Femur (tissue), 1 donor: ENCODE measurements around the gene LYZ.

Experiments
- DNase-seq: peaks from one replicate; pipeline ENCODE4 v3.0.0-alpha.2; 2017

Gene LYZ

GRCh38 chr12:69389831-69390230 is 41.6 kb downstream of the LYZ start:
- no peak for DNase-seq

DNA sequence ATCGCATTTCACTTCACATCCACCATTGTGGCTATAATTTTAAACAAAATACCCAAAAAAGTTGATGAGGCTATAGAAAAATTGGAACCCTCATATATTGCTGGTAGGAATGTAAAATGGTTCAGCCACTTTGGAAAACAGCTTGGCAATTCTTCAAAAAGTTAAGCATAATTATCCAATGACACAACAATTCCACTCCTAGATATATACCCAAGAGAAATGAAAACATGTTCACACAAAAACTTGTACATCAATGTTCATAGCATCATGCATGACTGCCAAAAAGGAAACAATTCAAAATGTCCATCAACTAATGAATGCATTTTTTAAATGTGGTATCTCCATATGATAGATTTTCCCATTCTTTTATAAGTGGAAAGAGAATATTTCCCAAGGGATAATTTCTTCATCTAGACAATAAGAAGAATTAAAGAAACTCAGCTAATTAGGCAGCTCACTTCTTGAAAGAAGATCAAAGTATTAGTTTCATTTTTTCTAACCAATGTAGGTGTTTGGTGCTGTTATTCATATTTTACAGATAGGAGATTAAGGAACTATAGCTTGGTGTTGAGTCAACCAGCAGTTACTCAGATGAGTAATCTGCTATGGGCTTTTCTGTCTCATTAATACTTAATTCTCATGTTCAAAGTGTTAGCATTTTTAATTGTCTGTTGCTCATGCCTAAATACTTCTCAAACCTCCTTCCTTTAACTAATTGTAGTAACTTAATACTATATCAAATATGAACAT is 44.2 kb downstream of the LYZ start:
- DNase-seq: no peak

DNA sequence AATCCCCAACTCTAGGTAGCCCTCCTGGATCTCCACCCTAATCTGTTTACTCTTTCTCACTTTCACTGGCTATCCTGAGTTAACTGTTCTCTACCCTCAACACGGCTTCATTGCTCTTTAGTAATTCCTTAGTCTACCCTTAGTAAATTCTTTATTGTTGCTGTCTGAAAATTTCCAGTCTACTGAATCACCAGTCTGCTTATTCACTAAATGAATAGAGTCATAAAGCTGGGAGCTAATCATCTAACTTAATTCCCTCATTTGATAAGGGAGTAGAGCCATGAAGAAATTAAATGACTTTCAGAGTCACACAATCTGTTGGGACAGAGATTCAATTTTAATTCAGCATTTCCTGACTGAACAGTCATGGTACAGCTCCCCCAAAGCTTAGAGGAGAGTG is 47.9 kb downstream of the LYZ start:
- no peak for DNase-seq

GRCh38 chr12:69396963-69397362 is 48.8 kb downstream of the LYZ start:
- DNase-seq: no peak

DNA sequence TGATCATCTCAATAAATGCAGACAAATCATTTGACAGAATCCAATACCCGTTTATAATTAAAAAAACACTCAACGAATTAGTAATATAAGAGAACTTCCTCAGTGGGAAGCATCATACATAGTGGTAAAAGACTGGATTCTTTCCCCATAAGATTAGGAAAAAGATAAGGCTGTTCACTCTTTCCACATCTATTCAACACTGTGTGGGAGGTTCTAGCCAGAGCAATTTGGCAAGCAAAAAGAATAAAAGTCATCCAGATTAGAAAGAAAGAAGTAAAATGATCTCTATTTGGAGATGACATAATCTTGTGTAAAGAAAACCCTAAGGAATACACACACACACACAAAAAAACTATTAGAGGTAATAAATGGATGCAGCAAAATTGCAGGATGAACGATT is 49.8 kb downstream of the LYZ start:
- no peak for DNase-seq

DNA sequence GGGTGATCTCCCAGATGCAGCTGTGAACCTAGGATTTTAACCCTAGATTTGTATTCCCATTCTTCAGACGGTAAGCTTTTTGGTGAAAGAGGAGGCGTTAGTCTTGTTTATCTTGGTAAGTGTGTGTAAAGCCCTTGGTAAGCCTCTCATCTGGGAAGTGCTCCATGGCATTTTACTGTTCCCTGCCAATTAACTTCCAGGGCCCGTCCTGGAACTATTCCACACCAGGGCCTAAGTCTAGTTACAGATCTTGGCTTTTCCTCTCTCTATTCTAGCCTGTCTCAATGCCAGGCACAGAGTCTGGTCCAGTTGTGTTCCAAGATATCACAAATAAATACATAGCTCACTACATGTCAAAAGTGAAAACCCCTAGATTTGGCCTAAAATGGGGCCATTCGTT is 53.8 kb downstream of the LYZ start:
- no peak for DNase-seq
